ENCODE data around the gene SMARCA2.

SMARCA2 gene

DNA sequence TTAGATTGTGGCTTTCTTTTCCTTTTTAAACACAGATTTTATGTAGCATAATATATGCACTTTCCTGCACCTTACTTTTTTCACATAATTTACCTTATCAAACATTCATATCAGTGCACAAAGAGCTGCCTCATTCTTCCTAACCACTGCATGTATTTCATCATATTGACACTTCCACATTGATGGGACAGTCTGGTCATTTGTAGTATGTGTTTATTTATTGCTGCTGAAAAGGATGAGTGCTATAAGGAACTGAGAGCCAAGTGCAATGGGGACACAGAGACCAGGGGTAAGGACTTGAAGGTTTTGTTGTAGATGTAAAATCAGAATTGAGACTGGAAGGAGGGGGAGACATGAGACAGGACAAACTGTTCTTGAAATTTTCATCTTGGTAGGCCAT, 193.8 kb downstream of the SMARCA2 start:
- Histone ChIP-seq H3K9ac (ENCODE audit: low read length) (no peak overlapping the region), H4K8ac (ENCODE audit: low read length) (no peak overlapping the region), H2BK15ac (ENCODE audit: low read depth, poor library complexity, severe bottlenecking) (no peak overlapping the region), H3K79me1 (replicated peaks; ENCODE audit: low read length, poor library complexity, severe bottlenecking) (no peaks in the 10 kb centered on the region), H2BK5ac (ENCODE audit: low read depth, low read length, poor library complexity, severe bottlenecking) (no peak overlapping the region), H3K4ac (ENCODE audit: low read depth in 1 of 2, low read length in 2 of 2) (no peak overlapping the region), H3K4me1 (ENCODE audit: control insufficient read depth, insufficient read depth, low read depth, low read length) (no peaks in the 10 kb centered on the region), H3K9me3 (ENCODE audit: control insufficient read depth, low read length) (no peaks in the 10 kb centered on the region), H3K18ac (ENCODE audit: low read depth in 1 of 2, low read length in 2 of 2) (no peak overlapping the region), H3K27me3 (ENCODE audit: control insufficient read depth in 1 of 2, insufficient read depth in 1 of 2, low read length in 2 of 2) (no peaks in the 10 kb centered on the region), H2AK5ac (ENCODE audit: low read length, severe bottlenecking) (no peak overlapping the region), H3K14ac (ENCODE audit: low read length in 2 of 2) (no peak overlapping the region), H2BK12ac (ENCODE audit: low read length in 2 of 2) (no peak overlapping the region), H4K91ac (ENCODE audit: low read length) (no peak overlapping the region), H2BK120ac (ENCODE audit: low read depth, low read length) (no peak overlapping the region), H3K27ac (ENCODE audit: low read length, poor library complexity, severe bottlenecking) (no peak overlapping the region), H3K23ac (ENCODE audit: low read length in 2 of 2) (no peak overlapping the region), H3K36me3 (ENCODE audit: control insufficient read depth in 1 of 2, insufficient read depth in 2 of 2, low read depth in 1 of 2, low read length in 2 of 2) (no peaks in the 10 kb centered on the region), H2AFZ (ENCODE audit: low read depth, low read length) (no peak overlapping the region), H3K4me3 (ENCODE audit: insufficient read depth in 1 of 2, low read depth in 1 of 2, low read length in 2 of 2) (no peak overlapping the region), H3K4me2 (ENCODE audit: low read length, poor library complexity, severe bottlenecking) (no peak overlapping the region)
- DNase-seq, result no peak

DNA sequence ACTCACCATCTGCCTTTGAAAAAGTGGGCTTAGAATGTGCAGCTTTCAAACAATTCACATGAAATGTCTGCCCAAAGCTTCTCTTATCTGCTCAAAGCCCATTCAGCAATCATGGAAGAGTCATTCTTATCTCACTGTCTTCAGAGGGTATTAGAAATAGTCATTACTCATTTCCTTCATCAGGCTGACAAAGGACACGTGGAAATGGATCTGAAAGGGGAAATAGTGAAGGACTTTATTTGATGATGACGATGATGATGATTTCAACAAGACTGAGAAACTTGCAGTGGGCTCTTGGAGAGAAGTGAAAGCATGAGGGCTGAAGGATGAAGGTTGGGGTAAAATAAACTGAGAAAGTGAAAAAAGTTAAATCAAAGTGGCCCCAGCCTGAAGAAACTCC, 194.3 kb downstream of the SMARCA2 start:
- Histone ChIP-seq H3K4me2 (ENCODE audit: low read length, poor library complexity, severe bottlenecking) (no peak overlapping the region), H2BK15ac (ENCODE audit: low read depth, poor library complexity, severe bottlenecking) (no peak overlapping the region), H3K18ac (ENCODE audit: low read depth in 1 of 2, low read length in 2 of 2) (no peak overlapping the region), H3K9ac (ENCODE audit: low read length) (no peak overlapping the region), H3K23ac (ENCODE audit: low read length in 2 of 2) (no peak overlapping the region), H3K14ac (ENCODE audit: low read length in 2 of 2) (no peak overlapping the region), H2AFZ (ENCODE audit: low read depth, low read length) (no peak overlapping the region), H3K4me1 (ENCODE audit: control insufficient read depth, insufficient read depth, low read depth, low read length) (no peaks in the 10 kb centered on the region), H2BK12ac (ENCODE audit: low read length in 2 of 2) (no peak overlapping the region), H3K27me3 (ENCODE audit: control insufficient read depth in 1 of 2, insufficient read depth in 1 of 2, low read length in 2 of 2) (no peaks in the 10 kb centered on the region), H3K27ac (ENCODE audit: low read length, poor library complexity, severe bottlenecking) (no peak overlapping the region), H3K79me1 (replicated peaks; ENCODE audit: low read length, poor library complexity, severe bottlenecking) (no peaks in the 10 kb centered on the region), H3K4me3 (ENCODE audit: insufficient read depth in 1 of 2, low read depth in 1 of 2, low read length in 2 of 2) (no peak overlapping the region), H3K36me3 (ENCODE audit: control insufficient read depth in 1 of 2, insufficient read depth in 2 of 2, low read depth in 1 of 2, low read length in 2 of 2) (no peaks in the 10 kb centered on the region), H4K91ac (ENCODE audit: low read length) (no peak overlapping the region), H4K8ac (ENCODE audit: low read length) (no peak overlapping the region), H2BK120ac (ENCODE audit: low read depth, low read length) (no peak overlapping the region), H3K4ac (ENCODE audit: low read depth in 1 of 2, low read length in 2 of 2) (no peak overlapping the region), H2BK5ac (ENCODE audit: low read depth, low read length, poor library complexity, severe bottlenecking) (no peak overlapping the region), H2AK5ac (ENCODE audit: low read length, severe bottlenecking) (no peak overlapping the region), H3K9me3 (ENCODE audit: control insufficient read depth, low read length) (no peaks in the 10 kb centered on the region)
- 58% methylated on average over 2 of the region's 2 CpGs for WGBS
- DNase-seq, result no peak

DNA sequence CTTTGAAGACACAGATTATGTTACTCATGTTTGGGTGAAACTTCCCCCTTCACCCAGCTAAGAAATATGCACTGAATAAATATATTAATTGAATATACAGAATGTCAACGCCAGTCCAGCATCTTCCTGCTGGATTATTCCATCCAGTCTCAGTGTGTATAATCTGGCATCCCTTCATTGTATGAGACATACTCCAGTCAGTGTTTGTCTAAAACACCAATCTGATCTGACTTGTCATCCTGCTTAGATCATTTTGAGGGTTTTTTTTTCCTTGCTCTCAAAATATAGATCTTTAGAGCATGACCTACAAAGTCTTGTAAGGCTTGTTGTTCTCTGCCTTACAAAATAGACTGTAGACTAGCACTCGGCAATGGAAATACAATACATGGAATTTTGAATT, 195.1 kb downstream of the SMARCA2 start:
- H2BK5ac ChIP-seq (ENCODE audit: low read depth, low read length, poor library complexity, severe bottlenecking), result no peak overlapping the region
- H3K18ac ChIP-seq (ENCODE audit: low read depth in 1 of 2, low read length in 2 of 2), result no peak overlapping the region
- H3K23ac ChIP-seq (ENCODE audit: low read length in 2 of 2), result no peak overlapping the region
- H3K4me2 ChIP-seq (ENCODE audit: low read length, poor library complexity, severe bottlenecking), result no peak overlapping the region
- H3K36me3 ChIP-seq (ENCODE audit: control insufficient read depth in 1 of 2, insufficient read depth in 2 of 2, low read depth in 1 of 2, low read length in 2 of 2), result no peaks in the 10 kb centered on the region
- H3K27ac ChIP-seq (ENCODE audit: low read length, poor library complexity, severe bottlenecking), result no peak overlapping the region
- no peak overlapping the region for H2BK120ac ChIP-seq (ENCODE audit: low read depth, low read length)
- H3K4me1 ChIP-seq (ENCODE audit: control insufficient read depth, insufficient read depth, low read depth, low read length), result no peaks in the 10 kb centered on the region
- H2BK12ac ChIP-seq (ENCODE audit: low read length in 2 of 2), result no peak overlapping the region
- no CpG with 5 or more reads among the region's 2 CpGs for WGBS
- H3K27me3 ChIP-seq (ENCODE audit: control insufficient read depth in 1 of 2, insufficient read depth in 1 of 2, low read length in 2 of 2), result no peaks in the 10 kb centered on the region
- H3K14ac ChIP-seq (ENCODE audit: low read length in 2 of 2), result no peak overlapping the region
- no peak overlapping the region for H4K8ac ChIP-seq (ENCODE audit: low read length)
- H3K79me1 ChIP-seq (replicated peaks; ENCODE audit: low read length, poor library complexity, severe bottlenecking), result no peaks in the 10 kb centered on the region
- DNase-seq, result no peak
- no peak overlapping the region for H3K4me3 ChIP-seq (ENCODE audit: insufficient read depth in 1 of 2, low read depth in 1 of 2, low read length in 2 of 2)
- H2AK5ac ChIP-seq (ENCODE audit: low read length, severe bottlenecking), result no peak overlapping the region
- H2BK15ac ChIP-seq (ENCODE audit: low read depth, poor library complexity, severe bottlenecking), result no peak overlapping the region
- no peak overlapping the region for H2AFZ ChIP-seq (ENCODE audit: low read depth, low read length)
- H3K9ac ChIP-seq (ENCODE audit: low read length), result no peak overlapping the region
- H3K9me3 ChIP-seq (ENCODE audit: control insufficient read depth, low read length), result no peaks in the 10 kb centered on the region
- H4K91ac ChIP-seq (ENCODE audit: low read length), result no peak overlapping the region
- no peak overlapping the region for H3K4ac ChIP-seq (ENCODE audit: low read depth in 1 of 2, low read length in 2 of 2)

DNA sequence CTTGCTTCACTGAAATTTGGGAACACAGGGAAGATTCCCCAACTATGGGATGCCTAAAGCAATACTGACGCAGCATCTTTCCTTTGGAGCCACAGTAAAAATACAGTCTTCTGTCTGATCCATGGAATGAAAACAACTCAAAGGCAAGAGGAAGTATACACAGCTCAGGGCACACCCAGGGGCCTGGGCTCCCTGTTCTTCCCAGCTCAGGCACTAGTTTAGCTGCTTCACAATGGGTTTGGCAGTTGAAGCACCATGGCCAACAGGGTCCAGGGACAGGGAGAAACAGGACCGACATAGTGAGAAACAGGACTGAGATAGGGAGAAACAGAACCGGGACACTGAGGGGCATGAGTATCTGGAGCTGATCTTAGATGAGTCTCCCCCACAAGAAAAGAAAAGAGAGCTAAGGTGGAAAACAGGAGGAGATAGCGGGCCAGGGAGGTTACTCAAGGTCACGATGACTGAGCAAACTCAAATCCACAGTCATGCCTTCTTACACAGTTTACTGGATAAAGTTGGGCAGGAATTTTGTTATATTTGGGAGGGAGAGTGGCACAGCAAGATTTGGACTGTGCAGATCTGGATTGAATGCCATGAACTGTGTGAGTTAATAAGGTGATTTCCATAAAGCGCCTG, 198.8 kb downstream of the SMARCA2 start:
- Histone ChIP-seq H3K4me3 (ENCODE audit: insufficient read depth in 1 of 2, low read depth in 1 of 2, low read length in 2 of 2) (no peak overlapping the region), H3K18ac (ENCODE audit: low read depth in 1 of 2, low read length in 2 of 2) (no peak overlapping the region), H3K4me2 (ENCODE audit: low read length, poor library complexity, severe bottlenecking) (no peak overlapping the region), H2BK120ac (ENCODE audit: low read depth, low read length) (no peak overlapping the region), H3K79me1 (replicated peaks; ENCODE audit: low read length, poor library complexity, severe bottlenecking) (no peaks in the 10 kb centered on the region), H3K4me1 (ENCODE audit: control insufficient read depth, insufficient read depth, low read depth, low read length) (no peaks in the 10 kb centered on the region), H4K91ac (ENCODE audit: low read length) (no peak overlapping the region), H3K23ac (ENCODE audit: low read length in 2 of 2) (no peak overlapping the region), H3K27ac (ENCODE audit: low read length, poor library complexity, severe bottlenecking) (no peak overlapping the region), H2BK15ac (ENCODE audit: low read depth, poor library complexity, severe bottlenecking) (no peak overlapping the region), H3K14ac (ENCODE audit: low read length in 2 of 2) (no peak overlapping the region), H3K36me3 (ENCODE audit: control insufficient read depth in 1 of 2, insufficient read depth in 2 of 2, low read depth in 1 of 2, low read length in 2 of 2) (no peaks in the 10 kb centered on the region), H2BK5ac (ENCODE audit: low read depth, low read length, poor library complexity, severe bottlenecking) (no peak overlapping the region), H2AK5ac (ENCODE audit: low read length, severe bottlenecking) (no peak overlapping the region), H2AFZ (ENCODE audit: low read depth, low read length) (no peak overlapping the region), H3K4ac (ENCODE audit: low read depth in 1 of 2, low read length in 2 of 2) (no peak overlapping the region), H4K8ac (ENCODE audit: low read length) (no peak overlapping the region), H3K9ac (ENCODE audit: low read length) (no peak overlapping the region), H2BK12ac (ENCODE audit: low read length in 2 of 2) (no peak overlapping the region), H3K27me3 (ENCODE audit: control insufficient read depth in 1 of 2, insufficient read depth in 1 of 2, low read length in 2 of 2) (no peaks in the 10 kb centered on the region), H3K9me3 (ENCODE audit: control insufficient read depth, low read length) (no peaks in the 10 kb centered on the region)
- WGBS, result 88% methylated on average over 6 of the region's 6 CpGs
- DNase-seq, result no peak
